NCI-H748 treated with DMSO at 0.1 percent for 48 hours (cell line): ENCODE data around the gene FANK1.
A peak's percentile ranks its signal among the peaks of the same experiment; 100 is the strongest.
"Not testable (repeated sequence)": the region's sequence is repeated elsewhere in the genome, so short reads cannot be mapped to it uniquely, and the experiment has no call there.

Experiments used
- DNase-seq: peaks from one replicate; lab custom pipeline; 2025; lab: John Stamatoyannopoulos, UW

FANK1 gene

DNA sequence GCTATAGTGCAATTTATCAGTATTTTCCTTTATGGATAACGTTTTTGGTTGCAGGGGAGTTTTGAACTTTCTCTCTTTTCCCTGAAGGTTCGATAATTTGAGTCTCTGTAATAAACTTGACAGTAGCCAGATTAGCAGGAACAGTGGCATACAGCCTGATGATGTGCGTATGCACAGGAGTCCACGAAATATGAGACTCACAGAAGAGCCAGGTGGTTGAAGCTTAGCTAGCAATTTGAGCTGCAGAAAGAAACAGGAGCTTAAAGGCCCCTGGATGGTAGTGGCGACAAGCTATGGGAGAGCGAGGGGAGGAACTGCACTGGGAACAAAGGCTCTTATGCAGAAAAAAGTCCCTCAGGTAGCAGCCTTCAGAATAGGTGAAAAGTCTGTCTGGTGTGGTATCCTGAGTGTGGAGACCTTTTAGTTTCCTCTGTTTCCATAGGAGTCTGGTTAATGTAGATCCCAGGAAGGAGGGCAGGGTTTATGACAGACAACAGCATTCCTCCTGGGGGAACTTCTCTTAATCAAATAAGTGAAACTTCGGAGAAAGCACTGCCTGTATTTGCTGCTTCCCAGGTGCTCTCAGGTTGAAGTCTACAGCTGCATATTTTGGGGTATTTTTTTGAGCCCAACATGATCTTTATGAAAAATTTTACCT lies 32.7 kb downstream of the FANK1 start:
- DNase-seq = no peak

DNA sequence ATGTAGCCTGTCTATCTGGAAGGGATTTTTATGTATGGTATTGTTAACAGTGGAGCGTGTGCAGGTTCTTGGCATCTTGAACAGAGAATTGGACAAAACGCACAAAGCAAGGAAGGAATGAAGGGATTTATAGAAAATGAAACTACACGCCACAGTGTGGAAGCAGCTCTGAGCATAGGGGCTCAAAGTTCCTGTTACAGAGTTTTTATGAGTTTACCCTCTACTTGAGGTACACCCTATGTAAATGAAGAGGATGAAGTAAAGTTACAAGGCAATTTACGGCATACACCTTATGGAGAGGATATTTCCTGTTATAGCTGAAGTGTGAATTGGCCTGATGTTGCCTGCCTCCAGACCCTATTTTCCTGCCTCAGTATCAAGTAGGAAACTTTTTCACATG lies 33.3 kb downstream of the FANK1 start:
- DNase-seq = no peak

DNA sequence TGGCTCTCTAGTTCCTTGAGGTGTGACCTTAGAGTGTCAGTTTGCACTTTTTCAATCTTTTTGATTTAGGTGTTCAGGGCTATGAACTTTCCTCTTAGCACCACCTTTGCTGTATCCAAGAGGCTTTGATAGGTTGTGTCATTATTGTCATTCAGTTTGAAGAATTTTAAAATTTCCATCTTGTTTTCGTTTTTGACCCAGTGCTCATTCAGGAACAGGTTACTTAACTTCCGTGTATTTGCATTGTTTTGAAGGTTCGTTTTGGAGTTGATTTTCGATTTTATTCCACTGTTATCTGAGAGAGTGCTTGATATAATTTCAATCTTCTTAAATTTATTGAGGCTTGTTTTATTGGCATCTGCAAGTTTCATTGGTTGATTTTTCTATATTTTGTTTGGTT lies 37.3 kb downstream of the FANK1 start:
- no peak for DNase-seq

DNA sequence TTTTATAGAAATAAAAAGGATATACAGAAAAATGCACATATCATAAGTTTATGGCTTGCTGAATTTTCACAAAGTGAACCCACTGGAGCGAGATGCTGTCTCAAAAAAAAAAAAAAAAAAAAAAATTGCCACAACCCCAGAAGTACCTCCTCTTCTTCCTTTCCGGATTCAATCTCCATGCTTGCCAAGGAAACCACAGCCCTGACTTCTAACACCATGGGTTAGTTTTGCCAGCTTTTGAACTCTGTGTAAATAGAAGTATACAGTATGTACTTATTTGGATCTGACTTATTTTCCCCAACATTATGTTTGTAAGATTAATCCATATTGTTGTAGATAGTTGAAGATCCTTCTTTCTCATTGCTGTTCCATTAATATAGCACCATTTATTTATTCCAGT lies 40.0 kb downstream of the FANK1 start:
- DNase-seq = no peak

DNA sequence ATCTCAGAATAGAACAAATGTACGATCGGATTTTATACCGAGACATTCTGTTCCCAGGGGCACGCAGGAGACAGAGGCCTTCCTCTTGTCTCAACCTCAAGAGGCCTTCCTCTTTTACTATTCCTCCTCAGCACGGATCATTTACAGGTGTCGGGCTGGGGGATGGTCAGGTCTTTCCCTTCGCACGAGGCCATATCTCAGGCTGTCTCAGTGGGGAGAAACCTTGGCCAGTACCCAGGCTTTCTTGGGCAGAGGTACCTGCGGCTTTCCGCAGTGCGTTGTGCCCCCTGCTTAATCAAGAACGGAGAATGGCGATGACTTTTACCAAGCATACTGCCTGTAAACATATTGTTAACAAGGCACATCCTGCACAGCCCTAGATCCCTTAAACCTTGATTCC lies 44.2 kb downstream of the FANK1 start:
- DNase-seq = no peak

DNA sequence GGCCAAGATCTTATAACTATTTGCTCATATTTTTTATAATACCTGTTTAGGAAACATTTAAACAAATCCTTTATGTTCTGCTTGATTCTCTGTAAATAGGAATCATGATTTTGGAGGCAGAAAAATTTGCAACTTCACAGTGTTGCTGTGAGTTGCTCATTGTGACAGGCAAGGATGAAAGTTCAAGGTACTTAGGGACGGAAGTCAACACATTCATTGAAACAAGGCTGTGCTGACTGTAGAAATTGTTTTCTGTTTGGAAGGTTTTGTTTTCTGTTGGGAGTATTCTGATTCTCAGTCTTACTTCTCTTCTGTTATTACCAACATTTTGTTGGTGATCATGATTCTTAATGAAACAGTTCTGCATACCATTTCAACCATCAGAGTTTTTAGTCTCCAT lies 54.9 kb downstream of the FANK1 start:
- no peak for DNase-seq

DNA sequence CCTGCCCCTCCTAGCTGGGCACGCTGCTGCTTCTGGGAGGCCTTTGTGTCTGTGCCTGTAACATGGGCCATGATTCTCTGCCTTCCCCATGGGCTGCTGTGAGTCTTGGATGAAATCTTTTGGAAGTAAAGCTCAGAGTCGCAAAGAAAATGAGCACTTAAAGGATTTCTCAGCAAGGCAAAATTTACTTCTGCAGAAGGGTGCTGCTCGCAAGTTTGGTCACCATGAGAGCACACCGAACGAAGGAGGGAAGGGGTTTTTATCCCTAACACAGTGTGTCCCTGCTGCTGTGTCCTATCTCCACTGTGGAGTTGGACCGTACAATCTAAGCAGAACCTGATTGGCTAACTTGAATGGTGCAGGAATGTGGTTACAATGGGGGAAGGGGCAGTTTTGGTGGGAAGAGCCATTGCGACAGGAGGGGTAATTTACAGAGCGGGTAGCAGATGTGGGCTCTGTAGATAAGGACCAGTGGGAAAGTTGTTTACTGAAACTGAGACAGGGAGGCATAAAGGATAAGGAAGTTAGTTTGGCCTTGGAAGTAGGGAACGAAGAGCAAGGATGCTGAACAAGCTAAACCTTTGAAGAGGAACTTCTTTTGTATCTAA lies 57.5 kb downstream of the FANK1 start:
- no peak for DNase-seq

DNA sequence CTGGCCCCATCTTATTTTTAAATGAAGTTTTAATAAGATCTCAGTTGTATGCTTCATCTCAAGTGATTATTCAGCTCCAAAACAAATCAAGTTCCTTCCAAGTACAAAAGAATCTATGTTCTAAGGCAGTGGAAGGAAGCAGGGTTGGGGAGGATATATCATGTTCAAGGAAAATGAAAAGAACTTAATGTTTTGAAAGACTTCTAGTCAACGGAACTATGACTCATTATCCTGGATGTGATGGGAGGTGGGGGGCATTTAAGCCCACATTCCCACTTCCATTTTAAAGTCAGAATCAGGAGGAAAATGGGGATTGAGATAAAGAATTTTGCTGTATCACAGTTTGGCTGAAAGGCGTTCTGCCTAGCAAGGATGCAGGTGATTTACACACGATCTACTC lies 59.4 kb downstream of the FANK1 start:
- DNase-seq = no peak

DNA sequence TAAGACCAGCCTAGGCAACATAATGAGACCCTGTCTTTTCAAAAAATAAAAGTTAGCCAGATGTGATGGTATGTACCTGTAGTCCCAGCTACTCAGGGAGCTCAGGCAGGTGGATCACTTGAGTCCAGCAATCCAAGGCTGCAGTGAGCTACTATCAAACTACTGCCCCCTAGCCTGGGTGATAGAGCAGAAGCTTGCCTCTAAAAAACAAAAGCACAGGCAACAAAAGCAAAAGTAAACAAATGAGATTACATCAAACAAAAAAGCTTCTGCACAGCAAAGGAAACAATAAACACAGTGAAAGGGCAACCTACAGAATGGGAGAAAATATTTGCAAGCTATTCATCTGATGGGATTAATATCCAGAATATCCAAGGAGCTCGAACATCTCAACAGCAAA lies 65.4 kb downstream of the FANK1 start:
- DNase-seq = no peak

DNA sequence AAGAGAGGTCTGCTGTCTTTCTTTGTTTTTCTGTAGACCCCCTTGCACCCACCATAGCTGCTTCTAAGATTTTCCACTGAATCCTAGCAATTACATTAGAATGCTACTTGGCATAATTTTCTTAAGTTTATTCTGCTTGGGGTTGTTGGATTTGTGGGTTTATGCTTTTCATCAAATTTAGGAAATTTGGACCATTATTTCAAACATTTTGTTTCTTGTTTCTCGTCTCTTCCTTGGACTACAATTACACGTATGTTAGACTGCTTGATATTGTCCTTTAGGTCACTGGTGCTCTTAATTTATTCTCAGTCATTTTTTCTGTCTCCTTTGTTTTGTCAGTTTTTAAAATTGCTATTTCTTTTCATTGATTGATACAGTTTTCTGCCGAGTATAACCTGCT lies 65.8 kb downstream of the FANK1 start:
- DNase-seq = no peak

DNA sequence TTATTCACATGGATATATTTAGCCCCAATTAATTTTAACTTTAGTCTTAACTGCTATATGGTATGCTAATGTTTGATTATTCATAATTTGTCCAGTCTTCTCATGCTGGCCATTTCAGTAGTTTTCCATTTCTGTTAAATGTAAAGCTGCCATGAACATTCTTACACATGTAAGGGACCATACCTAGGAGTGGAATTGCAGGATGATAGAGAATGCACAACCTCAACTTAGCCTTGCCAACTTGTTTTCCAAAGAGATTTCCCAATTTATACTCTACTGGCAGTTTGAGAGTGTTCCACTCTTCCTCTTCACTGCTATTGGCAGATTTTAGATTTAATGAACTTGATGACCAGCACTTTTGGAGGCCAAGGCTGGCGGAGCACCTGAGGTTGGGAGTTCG lies 68.2 kb downstream of the FANK1 start:
- no peak for DNase-seq

DNA sequence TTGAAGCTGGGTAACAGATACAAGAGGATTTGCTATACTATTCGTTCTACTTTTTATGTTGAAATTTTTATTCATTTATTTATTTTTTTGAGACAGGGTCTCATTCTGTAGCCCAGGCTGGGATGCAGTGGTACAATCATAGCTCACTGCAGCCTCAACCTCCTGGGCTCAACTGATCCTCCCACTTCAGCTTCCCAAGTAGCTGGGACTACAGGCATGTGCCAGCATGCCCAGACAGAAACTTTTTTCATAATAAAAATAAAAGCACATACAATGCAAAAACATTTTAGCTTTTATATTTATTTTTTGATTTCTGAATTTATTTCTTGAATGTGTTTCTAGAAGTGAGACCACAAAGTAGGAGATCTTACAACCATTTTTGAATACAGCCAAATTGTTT lies 71.2 kb downstream of the FANK1 start:
- DNase-seq = no peak

DNA sequence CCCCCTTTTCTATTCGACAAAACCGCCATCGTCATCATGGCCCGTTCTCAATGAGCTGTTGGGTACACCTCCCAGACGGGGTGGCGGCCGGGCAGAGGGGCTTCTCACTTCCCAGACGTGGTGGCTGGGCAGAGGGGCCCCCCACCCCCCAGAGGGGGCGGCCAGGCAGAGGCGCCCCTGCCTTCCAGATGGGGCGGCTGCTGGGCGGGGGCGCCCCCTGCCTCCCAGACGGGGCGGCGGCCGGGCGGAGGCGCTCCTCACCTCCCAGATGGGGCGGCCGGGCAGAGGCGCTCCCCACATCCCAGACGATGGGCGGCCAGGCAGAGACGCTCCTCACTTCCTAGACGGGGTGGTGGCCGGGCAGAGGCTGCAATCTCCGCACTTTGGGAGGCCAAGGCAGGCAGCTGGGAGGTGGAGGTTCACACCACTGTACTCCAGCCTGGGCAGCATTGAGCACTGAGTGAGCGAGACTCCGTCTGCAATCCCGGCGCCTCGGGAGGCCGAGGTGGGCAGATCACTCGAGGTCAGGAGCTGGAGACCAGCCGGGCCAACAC lies 73.8 kb downstream of the FANK1 start:
- not testable (repeated sequence) for DNase-seq

DNA sequence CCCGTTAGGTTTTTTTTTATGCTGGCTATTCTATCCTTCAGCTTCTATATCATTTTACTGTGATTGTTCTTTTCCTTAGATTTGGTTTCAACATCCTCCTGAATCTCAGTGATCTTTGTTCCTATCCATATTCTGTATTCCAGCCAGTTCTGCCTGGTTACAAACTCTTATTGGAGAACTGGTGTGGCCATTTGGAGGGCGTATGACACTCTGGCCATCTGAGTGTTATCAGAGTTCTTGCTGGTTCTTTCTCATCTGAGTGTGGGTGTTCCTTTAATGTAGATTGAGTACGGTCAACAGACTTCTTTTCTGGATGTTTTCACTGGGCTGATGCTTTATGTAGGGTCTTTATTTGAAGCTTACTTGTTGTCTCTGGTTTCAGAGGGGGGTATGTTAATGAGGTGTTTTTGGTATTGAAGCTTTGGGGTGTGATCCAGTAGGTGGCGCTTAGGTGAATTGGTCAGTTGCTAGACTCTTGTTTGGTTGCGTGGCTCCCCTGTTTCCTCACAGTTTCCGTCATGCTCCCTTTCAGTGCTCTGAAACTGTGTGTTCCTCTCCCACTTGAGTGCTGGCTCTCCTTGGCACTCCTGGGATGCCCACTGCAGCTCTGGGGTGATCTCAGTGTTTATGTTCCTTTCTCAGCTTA lies 80.7 kb downstream of the FANK1 start:
- no peak for DNase-seq

DNA sequence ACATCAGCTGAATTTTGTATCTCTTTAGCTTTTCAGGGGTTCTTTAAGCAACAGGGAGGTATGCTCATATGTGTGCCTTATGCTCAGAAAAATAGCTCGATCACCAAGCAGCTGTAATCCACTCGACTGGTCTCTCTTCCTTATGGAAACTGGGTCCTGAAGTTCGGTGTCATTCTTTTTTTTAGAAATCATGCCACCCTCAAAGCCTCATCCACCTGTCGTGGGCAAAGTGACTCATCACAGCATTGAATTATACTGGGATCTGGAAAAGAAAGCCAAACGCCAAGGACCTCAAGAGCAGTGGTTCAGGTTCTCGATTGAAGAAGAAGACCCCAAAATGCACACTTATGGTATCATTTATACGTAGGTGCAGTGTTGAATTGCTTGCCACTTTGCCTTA lies 83.6 kb downstream of the FANK1 start:
- DNase-seq = no peak

DNA sequence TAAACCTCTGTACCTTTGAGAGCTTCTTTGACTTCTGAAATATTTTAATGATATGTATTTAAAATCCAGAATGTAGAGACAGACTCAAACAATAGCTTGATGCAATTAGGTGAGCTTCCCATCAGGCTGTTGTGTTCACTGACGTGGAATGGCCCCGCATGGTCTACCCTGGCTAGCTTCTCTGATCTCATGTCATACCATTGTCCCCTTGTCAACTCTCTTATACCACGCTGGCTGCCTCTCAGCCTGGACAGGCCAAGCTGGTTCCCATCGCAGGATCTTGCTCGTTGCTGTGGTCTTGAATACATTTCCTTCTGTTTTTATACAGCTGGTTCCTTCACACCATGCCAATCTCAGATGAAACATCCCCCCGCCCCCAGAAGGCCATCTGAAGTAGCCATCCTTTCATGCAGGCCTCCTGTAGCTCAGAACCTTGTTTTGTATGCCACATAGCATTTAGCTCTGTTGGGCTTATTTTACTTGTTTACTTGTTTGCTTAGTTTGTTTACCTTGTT lies 84.2 kb downstream of the FANK1 start:
- no peak for DNase-seq

DNA sequence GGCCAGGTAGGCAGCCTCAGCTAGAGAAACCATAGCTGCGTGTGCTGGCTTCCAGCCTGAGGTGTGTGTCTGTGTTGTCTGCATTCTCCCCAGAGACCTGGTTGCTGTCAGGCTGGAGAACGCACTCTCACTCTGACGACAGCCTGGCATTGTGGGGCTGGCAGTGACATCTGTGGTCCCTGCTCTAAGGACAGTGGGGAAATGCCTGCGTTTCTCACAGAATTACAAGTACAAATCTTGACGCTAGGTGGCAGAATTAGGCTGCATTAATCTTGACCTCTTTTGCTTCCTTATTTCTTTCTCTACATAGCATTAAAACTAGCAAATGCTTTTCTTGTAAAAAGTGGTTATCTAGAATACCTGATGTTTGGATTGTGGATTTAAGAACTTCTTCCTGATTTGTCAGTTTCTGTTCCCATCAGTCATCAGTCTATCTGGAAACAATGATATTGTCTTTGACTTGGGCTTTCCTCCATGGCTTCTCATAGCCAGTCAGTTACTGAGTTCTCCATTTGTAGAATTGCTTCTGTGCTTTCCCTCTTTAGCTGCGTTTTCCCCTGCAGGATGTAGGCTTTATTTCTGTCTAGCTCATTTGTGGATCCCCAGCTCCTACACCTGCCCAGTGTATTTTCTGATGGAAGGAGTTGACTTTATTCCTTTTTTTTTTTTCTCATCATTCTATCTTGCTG lies 86.0 kb downstream of the FANK1 start:
- peak; percentile 21 for DNase-seq

DNA sequence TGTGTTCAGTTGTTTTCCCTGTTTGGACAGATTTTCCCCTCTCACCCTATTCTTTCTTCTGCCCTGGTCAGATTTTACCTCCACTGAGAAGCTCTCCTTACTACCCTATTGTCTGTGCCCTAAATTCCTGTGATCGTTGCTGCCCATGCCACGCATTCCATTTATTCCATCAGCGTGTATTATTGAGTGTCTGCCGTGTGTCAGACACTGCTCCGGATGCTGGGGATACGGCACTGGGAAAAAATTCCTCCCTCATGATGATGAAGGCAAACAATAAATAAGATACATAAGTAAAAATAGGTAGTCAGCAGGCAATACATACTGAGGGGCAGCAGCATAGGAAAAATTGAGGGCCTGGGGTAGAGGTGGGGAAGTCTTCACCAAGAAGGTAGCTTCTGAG lies 86.8 kb downstream of the FANK1 start:
- no peak for DNase-seq

DNA sequence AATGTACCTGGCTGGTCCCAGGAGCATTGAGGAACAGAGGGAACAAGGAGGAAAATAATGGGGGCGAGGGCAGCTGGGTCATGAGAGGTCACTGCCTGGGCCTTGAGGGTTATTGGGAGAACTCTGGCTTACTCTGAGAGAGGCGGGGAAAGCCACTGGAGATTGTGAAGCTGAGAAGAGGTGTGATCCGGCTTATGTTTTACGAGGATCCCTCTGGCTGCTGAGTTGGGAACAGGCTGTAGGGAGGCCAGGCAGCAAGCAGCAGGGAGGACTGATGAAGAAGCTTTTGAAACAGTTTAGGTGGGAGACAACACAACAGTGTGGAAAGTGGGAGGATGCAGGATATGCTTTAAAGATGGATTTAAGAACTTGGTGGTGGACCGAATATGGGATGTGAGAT lies 87.3 kb downstream of the FANK1 start:
- DNase-seq = no peak

DNA sequence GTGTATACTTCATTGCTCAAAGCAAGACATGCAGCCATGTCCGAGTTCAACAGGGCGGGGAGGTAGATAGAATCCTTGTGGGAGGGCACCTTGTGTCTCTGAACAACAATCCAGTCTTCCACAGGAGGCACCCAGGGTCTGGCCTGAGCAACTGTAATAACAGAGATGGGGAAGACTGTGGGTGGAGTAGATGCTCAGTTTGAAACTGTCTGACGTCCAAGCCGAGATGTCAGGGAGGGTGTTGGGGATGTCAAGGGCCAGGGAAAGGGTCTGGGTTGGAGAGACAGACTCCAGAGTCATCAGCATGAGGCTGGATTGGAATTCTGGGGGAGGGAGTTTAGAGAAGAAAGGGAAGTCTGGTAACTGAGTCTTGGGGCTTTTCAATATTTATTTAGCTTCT lies 88.0 kb downstream of the FANK1 start:
- DNase-seq = no peak

DNA sequence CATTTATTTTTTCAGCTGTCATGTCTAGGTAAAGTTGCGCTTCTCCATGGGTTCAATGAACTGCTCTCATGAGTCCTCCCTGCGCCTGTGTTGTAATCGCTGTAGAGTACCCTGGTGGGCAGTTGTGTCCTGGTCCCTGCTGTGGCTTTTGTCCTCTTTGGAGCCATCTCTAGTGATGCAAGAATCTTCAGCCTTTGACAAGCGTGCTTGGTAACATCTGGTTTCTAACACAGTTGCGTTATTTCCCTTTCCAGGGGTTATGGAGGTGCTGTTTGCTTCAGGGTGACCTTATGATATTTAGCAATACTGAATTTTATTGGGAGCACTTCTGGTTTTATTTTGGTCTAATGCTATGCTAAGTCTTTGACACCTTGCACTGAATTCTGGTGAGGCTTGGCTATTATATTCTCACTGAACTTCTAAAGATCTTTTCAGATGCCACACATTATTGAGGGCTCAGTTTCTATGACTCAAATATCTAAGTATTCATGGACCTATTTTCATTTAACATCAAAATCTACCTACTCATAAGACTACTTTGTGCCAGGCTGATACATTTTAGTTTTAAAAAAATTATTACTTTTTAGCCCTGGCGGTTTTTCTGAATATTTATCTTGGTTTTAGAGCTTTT lies 88.6 kb downstream of the FANK1 start:
- DNase-seq = no peak

DNA sequence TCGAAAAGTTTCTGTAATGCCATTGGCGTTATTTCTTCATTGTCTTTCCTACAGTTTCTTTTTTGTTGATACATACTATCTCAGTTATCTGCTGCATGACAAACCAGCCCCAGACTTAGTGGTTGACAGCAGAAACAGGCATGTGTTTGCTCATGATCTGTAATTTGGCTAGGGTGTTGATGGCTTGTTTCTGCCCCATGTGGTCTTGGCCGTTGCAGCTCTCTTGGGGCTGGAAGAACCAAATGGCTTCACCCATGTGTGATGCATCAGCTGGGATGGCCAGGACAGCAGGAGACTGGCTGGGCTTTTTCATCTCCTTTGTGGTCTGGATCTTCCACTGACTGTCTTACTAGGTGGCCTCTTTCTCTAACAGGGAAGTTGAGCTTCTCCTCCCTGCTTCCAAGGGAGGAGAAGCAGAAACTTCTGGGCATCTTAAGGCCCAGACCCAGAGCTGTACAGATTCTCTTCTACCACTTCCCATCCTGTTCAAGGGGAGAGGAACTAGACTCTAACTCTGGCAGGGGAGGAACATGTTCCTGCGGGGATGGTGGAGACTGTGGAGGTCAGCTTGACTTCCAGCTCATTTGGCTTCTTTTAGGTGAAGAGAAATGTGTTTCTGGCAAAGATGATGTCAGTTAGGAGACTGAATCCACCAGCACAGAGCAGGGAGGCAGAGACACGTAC lies 89.3 kb downstream of the FANK1 start:
- DNase-seq = no peak
